GM12865 (cell line): ENCODE data around the gene RAB8A.

ENCODE experiments used
- DNase-seq: peaks from one replicate; pipeline ENCODE4 v3.0.0; 2010; ENCODE audit warnings: low read depth
- H3K4me3 ChIP-seq: 2 replicates; pipeline ENCODE4 v1.5.1; 2011; ENCODE audit warnings: mild to moderate bottlenecking, low read depth, low read length, control low read depth
- TF ChIP-seq, protein P1 (sequence below): IDR thresholded peaks from 2 replicates; pipeline ENCODE4 v1.5.1; 2011; ENCODE audit warnings: low read length, control low read depth, low read depth, inconsistent platforms; ENCODE audit not compliant: insufficient read depth; ENCODE audit errors: missing control alignments

Gene RAB8A

GRCh38 chr19:16142032-16142580, 30.4 kb downstream of the RAB8A start:
- no peak overlapping the region for H3K4me3 ChIP-seq
- TF ChIP-seq, protein P1, sequence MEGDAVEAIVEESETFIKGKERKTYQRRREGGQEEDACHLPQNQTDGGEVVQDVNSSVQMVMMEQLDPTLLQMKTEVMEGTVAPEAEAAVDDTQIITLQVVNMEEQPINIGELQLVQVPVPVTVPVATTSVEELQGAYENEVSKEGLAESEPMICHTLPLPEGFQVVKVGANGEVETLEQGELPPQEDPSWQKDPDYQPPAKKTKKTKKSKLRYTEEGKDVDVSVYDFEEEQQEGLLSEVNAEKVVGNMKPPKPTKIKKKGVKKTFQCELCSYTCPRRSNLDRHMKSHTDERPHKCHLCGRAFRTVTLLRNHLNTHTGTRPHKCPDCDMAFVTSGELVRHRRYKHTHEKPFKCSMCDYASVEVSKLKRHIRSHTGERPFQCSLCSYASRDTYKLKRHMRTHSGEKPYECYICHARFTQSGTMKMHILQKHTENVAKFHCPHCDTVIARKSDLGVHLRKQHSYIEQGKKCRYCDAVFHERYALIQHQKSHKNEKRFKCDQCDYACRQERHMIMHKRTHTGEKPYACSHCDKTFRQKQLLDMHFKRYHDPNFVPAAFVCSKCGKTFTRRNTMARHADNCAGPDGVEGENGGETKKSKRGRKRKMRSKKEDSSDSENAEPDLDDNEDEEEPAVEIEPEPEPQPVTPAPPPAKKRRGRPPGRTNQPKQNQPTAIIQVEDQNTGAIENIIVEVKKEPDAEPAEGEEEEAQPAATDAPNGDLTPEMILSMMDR = no peak
- DNase-seq = no peak

DNA sequence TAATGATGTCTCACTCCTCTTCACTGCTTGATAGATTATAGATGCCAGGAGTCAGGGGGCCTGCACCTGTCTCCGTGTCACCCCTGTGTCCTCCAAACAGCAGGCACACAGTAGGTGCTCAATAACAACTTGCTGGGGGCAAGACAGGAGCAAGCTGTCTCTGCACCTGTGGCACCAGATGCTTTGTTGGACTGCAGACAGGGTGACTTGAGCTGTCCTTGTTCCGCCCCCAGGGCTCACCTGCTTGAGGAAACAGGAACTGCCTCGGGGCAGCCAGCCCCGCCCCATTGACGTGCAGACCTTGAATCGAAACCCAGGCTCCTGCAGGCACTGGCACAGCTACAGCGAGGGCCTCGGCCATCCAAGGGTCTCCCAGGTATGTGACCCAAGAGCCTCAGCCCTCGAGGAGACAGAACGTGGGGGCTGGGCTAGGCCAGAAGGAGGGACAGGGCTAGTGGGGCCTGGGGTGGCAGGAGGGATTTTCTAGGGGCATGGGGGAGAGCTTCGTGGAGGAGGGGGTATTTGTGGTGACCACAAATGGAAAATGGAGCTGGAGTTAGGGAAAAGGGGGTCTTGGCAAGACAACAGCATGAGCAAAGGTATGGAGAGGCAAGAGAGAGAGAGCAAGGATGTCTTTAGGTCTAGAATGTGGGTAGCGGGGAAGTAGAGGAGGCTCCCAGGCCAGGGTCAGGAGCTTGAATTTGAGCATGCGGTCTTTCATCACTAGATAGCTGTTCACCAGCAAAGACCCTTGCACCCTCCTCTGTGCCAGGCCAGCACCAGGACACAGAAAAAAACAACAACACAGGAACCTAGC, 31.9 kb downstream of the RAB8A start, which contains the start of gene HSH2D:
TSS of gene HSH2D (plus strand) at position 287 of the 817 bp plus-strand sequence. CDS start 5,066 bp downstream, outside the sequence.
- peak within 1 kb of the TSS; percentile 72 for H3K4me3 ChIP-seq
- TF ChIP-seq, protein P1 = no peak
- DNase-seq = peak; percentile 98

DNA sequence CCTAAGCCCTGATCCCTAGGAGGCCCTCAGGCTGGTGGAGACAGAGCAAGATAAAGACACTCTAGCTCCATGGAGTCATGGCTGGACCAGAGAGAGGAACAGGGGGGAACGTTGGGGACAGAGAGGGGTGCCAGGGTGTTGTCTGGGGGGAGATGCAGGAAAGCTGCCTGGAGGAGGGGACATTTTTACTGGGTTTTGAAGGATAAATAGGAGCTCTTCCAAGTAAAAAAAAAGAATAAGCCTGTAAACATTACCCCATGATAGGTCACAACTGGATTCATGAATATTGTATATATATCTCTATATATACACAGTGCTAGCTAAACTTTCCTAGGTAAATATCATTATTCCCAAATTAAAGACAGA, 32.5 kb downstream of the RAB8A start:
- no peak for DNase-seq
- H3K4me3 ChIP-seq = peak overlapping the region; percentile 72
- TF ChIP-seq, protein P1 = no peak

- no peak for DNase-seq
- peak overlapping the region; percentile 72 for H3K4me3 ChIP-seq
- TF ChIP-seq, protein P1 = no peak
Measured at GRCh38 chr19:16146112-16146511, 34.4 kb downstream of the RAB8A start.

DNA sequence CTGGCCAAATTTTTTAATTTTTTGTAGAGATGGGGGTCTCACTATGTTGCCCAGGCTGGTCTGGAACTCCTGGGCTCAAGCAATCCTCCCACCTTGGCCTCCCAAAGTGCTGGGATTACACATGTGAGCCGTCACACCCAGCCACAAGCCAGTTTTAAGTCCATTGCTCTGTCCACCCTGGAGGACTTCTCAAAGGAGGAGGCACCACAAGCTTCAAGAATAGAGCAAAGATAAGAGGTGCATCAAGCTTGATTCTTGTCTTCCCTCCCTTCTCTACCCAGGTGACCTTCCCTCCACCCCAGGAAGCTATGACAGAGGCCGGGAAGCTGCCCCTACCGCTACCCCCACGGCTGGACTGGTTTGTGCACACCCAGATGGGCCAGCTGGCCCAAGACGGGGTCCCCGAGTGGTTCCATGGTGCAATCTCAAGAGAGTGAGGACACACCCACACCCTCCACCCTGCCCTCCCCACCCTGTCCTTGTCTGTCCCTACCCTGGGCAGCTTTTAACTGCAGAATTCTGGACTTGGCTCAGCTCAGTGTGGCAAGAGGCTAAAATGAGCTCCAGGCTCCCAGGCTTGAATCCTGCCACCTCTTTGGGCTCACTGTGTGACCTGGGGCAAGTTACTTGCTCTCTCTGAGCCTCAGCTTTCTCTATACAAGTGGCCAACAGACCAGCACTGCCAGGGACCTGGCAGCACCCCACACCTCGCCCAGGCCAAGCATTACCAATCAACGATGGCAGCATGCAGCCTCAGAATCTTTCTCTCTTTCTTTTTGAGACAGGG, 36.9 kb downstream of the RAB8A start:
- H3K4me3 ChIP-seq = peak overlapping the region; percentile 7
- DNase-seq = no peak
- TF ChIP-seq, protein P1 = no peak

GRCh38 chr19:16153582-16154336, 42.1 kb downstream of the RAB8A start:
- peak; percentile 60 for DNase-seq
- TF ChIP-seq, protein P1 = no peak
- no peak overlapping the region for H3K4me3 ChIP-seq
